HG03103 (cell line): ENCODE results near the gene MDFIC.

Experiments
- ATAC-seq: cut with Tn5 transposase; IDR thresholded peaks from one replicate; pipeline ENCODE4 v1.9.1; 2021; ENCODE audit warnings: low read depth; ENCODE audit not compliant: unreplicated experiment

MDFIC gene

GRCh38 chr7:115032715-115033703 lies 111.1 kb downstream of the MDFIC start:
- ATAC-seq, result no peak

DNA sequence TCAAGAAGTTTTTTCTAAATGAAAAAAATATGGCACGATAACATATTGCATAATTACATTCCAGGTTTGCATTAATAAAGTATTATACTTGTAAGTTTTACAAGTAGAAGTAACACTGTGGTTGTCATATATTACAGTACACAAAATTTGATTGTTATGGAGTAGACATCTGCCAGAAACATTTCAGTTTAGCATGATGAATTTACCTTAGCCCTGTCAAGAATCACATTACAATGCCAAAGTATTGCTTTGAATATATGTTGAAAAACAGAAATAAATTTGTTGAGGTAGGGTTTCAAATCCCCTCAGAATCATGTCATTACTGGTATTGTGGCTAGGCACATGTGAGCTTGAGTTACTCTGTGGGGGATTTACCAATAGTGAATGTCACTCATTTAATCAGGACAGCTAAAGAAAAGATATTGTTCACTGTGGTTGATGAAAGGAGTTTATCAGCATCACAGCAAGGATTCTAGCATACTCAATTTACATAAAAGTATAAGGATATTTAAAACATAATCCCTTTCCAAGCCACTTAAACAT lies 112.1 kb downstream of the MDFIC start:
- ATAC-seq, result no peak

- no peak for ATAC-seq
Observed at GRCh38 chr7:115034515-115034914, 112.6 kb downstream of the MDFIC start.

DNA sequence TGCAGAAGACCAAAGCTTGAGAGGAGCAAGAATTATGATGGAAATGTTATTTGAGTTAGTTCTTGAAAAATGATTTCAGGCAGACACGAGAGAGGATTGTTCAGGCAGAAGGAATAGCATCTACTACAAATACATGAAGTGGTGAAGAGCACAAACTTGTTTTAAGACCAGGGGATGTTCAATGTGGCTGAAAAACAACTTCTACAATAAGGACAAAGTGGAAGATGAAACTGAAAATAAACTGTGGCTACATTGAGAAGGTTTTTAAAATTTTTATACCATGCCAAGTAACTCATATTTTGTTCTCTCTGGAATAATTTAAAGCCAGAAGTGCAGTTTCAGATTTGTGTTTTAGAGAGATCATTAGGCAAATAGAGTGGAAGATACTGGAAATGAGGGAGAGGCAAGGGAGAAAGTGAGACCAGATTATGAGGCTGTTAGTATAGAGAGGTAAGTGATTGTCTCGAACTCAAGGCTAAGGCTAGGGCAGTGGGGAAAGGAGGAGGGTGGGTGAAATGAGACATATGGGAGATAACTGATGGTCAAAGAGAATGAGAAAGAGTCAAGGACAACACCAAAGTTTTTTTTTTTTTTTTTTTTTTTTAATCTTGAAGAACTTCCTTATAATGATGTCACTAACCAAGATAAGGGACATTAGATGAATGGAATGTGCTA lies 115.4 kb downstream of the MDFIC start:
- no peak for ATAC-seq

DNA sequence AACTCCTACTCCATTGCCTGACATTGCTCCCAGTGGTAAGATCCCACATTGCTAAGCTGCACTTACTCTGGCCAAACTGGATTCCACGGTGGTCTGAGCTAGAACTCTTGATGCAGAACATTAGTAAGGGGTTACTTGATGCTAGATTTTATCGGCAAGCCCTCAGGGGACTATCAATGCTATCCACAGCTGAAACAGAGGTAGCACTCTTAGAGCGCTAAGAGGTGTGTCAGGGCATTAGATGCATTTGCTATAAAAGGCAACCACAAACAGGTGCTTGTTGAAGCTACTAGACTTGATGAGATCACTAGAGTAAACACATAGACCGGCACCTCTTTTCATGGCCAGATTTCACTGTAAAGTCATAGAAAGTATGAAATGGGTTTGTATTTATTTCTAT lies 116.3 kb downstream of the MDFIC start:
- no peak for ATAC-seq

DNA sequence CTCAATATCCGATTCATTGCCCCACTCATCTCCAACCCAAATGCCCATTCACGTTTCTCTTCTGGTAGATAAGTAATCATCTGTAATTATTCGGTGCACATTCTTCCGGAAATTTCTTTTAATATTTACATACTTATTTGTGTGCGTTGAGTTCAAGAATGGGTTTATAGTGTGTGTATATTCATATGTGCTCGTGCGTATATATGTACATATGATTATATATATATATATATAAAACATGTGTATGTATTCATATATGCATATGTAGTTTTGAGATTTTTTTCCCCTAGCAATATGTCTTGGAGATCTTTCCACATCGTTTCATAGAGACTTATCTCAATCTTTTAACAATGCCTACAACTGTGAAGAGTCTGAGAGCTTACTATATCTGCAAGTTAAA lies 118.2 kb downstream of the MDFIC start:
- no peak for ATAC-seq

GRCh38 chr7:115040495-115040894 lies 118.6 kb downstream of the MDFIC start:
- no peak for ATAC-seq

DNA sequence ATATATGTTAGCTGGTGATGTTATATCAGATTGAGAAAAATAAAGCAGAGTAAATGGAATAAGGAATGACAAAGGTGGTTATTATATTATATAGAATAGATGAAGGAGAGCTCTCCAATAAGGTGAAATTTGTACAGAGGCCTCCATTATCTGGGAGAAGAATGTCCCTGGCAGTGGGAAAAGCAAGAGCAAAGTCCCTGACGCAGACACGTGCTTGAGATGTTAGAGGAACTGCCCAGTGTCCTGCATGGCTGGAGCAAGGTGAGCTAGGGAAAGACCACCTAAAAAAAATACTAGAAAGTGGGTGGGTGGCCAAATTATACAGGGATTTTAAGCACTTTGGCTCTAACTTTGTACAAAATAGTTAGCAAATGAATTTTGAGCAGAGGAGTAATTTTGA lies 120.7 kb downstream of the MDFIC start:
- ATAC-seq, result no peak

DNA sequence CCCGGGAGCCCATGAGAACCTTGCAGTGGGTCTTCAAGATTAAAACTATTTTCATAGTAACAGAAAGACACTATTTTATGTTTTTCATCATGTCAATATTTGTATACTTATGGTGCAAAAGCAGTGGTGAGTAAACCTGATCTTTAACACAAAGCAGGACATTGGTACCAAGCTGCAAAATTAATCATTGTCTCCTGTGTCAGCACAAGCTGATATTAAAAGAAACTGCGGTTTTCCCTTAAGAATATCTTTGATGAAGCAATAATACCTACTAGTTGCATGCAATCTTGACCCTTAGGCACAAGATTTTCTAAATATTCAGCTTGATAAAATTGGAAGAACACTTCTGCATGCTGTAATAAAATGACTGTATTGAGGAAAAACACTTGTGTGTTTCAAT lies 121.7 kb downstream of the MDFIC start:
- ATAC-seq, result no peak

DNA sequence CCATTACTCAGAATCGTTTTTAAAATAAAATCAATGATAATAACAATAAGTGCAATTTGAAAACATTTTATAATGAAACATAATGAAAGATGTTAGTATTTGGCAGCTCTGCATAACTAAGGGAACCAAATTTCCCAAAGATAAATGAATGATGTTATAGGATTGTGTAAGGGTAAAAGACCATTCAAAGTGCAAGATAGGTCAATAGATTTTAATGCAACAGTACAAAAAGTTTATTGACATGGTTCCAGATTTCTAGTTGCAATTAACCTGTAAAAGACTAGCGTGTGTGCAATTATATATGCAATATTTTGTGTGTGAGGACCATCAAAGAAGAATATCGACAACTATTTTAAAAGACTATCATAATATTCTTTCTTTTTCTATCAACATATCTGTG lies 122.3 kb downstream of the MDFIC start:
- no peak for ATAC-seq

GRCh38 chr7:115047958-115048720 lies 126.2 kb downstream of the MDFIC start:
- no peak for ATAC-seq

DNA sequence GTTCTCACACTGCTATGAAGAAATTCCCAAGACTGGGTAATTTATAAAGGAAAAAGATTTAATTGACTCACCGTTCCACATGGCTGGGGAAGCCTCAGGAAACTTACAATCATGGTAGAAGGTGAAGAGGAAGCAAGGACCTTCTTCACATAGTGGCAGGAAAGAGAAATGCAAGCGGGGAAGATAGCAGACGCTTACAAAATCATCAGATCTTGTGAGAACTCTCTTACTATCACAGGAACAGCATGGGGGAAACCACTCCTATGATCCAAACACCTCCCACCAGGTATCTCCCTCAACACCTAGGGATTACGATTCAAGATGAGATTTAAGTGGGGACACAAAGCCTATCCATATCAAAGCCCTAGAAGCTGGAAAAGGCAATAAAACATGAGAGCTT lies 130.8 kb downstream of the MDFIC start:
- no peak for ATAC-seq

DNA sequence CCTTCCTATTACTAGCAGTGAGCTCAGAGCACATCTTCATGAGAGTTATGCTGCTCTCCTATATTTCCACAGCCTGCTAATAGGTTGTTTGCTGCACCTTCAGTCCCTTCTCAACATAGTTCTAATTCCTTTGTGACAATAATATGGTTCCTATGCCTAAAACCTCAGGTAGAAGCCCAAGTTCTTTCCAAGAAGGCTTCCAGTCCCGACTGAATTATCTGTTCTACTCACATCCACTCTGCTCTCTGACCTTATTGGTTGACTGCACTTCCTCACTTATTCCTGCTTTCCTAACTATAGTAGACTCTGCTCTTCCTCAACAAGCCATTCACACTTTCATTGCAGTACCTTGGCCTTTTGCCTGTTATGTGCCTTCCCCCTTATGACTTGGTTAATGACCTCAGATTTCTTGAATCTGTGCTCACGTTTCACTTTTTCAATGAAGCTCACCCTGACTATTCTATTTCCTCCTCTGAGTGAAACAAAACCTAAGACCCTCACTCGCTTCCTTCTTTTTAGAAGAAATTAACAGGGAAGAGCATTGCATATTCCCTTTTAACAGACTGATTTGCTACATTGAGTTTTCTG lies 132.7 kb downstream of the MDFIC start:
- no peak for ATAC-seq

DNA sequence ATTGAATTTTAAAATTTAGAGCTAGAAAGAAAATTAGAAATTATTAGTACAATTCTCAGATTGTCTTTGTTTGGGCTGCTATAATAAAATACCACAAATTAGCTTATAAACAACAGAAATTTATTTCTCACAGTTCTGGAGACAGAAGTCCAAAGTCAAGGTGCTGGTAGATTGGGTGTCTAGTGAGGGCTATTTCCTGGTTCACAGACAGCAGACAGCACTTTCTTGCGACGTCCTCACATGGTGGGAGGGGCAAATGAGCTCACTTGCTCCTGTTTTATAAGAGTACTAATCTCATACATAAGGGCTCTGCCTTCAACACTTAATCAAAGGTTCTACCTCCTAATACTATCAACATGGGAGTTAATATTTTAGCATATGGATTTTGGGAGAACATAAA lies 134.1 kb downstream of the MDFIC start:
- no peak for ATAC-seq

DNA sequence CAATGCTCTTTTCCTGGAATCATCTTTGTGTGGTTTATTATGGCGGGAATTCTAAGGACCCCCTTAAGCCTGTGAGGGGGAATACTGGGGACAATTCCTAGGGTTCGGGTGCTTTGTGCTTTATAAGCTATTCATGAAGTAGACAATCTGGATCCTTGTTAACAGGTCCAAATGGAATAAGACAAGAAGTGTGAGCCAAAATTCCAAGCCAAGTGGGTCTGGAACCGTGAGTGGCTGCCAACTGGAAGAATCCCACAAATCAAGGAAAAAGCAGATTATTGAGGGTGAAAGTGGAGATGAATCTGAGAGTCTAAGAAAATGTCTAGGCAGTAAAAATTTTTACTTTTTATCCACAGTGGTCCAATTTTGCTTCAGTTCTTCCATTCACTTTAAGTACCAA lies 136.8 kb downstream of the MDFIC start:
- no peak for ATAC-seq

DNA sequence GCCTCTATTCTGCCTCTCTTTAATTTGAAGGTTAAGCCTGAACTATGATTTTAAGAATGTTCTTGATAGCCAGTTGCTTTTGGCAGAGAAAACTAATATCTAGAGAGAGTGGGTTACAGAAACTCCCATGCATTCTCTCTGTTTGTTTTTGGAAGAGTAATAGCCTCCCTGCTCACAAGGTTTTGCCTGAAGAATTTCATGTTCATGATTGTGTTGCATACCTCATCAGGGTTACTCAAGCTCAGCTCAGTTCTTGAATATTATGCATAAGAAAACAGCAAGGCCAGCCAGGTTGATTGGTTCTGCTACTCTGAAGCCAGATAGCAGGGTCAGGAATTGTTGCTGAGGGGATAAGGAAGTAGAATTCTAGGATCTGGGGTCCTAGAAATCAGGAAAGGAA lies 137.4 kb downstream of the MDFIC start:
- no peak for ATAC-seq

DNA sequence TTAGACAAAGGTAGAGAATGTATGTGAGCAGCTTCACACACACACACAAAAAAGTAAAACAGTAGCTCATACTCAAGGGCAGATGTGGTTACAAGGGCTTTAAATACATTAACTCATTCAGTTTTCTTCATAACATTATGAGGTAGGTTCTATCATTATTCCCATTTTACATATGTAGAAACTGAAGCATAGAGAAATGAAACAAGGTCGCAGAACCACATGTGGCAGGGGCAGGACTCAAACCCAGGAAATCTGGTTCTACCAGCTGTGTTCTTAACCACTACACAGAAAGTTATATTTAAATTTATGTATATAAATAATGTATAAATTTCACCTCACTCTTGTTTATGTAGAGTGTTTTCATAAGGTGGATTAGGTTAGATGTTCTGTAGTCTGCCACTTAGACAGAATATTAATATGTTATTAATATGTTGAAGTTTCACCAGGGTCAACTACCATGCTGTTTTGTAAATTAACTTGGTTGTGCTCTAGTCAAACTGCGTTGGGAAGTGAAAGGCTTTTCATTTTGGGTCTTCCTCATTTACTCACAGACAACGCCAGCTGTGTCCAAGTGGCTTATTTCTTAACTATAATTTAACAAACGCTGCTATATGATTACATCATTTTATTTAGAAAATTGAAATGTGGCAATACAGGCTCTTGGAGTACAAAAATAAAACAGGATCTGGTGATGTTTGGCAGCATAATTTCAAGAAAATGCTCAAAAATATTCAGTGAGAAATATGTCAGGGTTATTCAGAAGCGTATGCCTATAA lies 138.4 kb downstream of the MDFIC start:
- ATAC-seq, result peak; percentile 48

GRCh38 chr7:115066050-115066449 lies 144.2 kb downstream of the MDFIC start:
- ATAC-seq, result peak; percentile 65

DNA sequence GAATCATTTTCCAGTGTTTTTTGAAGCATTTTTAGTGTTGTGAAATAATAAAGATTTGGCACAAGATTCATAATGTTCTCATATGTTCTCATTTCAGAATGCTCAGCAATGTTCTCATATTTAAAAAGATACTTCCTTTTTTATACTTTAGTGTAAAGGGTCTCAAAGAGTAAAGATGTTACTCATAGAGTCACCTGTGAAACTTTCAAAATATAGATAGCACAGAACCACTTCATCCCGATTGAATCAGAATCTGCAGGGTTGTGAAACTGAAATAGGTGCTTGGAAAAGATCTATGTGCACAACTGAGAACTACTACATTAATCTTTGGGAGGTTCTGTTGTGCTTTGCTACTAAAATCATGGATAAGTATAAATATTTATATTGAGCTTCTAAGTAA lies 144.7 kb downstream of the MDFIC start:
- ATAC-seq, result peak; percentile 60

DNA sequence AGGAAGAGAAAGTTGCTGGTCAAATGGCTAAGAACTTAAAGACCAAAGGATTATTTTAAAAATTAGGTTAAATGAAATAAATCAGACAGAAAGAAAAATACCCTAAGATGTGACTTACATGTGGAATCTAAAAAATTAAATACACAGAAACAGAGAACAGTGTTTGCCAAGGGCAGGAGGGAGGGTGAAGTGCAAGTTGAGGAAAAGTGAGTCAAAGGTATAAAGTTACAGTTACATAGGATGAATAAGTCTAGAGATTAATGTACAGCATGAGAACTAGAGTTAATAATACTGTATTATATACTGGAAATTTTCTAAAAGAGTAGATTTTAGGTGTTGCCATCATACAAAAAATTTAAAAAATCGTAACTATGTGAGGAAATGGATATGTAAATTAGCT lies 146.3 kb downstream of the MDFIC start:
- no peak for ATAC-seq
